GM20000 (cell line): ENCODE data around the gene ACAD10.

Source experiments
- DNase-seq: peaks from one replicate; pipeline ENCODE4 v3.0.0; 2012; ENCODE audit warnings: low spot score
- TF ChIP-seq, protein P1 (sequence below): IDR thresholded peaks from 2 replicates; pipeline ENCODE4 v1.5.1; 2012; ENCODE audit warnings: mild to moderate bottlenecking, control low read depth; ENCODE audit errors: extremely low read depth, missing control alignments

ACAD10 gene

DNA sequence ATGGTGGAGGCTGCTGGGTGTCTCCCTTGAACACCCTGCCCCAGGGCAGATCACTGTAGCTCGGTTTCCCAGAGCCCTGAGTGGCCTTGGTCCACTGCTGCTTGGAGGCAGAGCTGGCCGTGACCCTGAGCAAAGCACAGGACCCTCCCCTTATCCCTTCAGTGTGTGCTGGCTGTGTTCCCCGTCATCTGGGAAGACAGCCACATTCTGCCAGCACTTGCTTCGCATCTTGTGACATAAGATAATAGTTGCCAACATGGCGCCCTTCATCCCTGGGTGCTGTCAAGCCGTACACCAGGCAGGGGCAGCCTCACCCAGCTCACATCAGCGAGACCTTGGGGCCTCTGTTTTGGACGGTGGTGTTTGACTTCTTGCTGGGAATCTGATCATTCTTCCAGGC, 68.8 kb downstream of the ACAD10 start:
- TF ChIP-seq, protein P1, sequence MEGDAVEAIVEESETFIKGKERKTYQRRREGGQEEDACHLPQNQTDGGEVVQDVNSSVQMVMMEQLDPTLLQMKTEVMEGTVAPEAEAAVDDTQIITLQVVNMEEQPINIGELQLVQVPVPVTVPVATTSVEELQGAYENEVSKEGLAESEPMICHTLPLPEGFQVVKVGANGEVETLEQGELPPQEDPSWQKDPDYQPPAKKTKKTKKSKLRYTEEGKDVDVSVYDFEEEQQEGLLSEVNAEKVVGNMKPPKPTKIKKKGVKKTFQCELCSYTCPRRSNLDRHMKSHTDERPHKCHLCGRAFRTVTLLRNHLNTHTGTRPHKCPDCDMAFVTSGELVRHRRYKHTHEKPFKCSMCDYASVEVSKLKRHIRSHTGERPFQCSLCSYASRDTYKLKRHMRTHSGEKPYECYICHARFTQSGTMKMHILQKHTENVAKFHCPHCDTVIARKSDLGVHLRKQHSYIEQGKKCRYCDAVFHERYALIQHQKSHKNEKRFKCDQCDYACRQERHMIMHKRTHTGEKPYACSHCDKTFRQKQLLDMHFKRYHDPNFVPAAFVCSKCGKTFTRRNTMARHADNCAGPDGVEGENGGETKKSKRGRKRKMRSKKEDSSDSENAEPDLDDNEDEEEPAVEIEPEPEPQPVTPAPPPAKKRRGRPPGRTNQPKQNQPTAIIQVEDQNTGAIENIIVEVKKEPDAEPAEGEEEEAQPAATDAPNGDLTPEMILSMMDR, result no peak
- DNase-seq, result no peak

- TF ChIP-seq, protein P1, result no peak
- DNase-seq, result no peak
These were observed 70.3 kb downstream of the ACAD10 start for GRCh38 chr12:111756196-111756595.

- no peak for DNase-seq
- TF ChIP-seq, protein P1, result no peak
These were observed 70.8 kb downstream of the ACAD10 start for GRCh38 chr12:111756681-111757080.

DNA sequence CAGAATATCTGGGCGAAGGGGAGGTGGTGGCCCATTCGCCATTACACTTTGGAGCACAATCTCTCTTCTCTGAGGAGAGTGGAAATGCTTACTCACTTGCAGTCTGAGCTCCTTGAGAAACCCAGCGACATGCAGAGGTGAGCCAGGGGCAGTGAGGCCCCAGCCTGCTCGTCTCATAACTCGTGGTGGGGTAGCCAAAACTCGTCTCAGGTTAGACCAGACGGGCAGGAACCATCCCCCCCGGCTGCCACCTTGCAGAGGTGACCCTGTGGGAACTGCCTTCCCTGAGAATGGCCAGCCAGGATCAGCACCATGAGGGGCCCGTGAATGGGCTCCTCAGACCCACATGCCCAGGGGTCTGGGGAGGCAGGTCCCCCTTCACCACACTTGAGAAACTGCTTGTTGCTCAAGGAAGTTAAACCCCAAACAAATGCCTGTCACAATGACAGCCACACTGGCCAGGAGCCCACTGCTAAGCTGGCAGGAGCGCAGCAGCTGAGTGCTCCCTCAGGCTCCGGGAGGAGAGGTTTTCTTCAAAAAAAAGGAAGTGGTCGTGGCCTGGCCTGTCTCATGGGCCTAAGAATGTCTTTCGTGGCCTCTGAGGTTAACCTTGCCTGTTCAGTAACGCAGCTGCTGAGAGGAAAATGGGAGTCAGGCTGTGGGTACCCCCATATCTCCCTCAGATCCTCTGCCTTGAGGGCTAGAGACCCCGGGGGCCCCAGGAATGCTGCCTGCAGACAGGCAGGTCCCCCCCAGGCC, 71.7 kb downstream of the ACAD10 start:
- TF ChIP-seq, protein P1, result no peak
- peak; percentile 63 for DNase-seq

DNA sequence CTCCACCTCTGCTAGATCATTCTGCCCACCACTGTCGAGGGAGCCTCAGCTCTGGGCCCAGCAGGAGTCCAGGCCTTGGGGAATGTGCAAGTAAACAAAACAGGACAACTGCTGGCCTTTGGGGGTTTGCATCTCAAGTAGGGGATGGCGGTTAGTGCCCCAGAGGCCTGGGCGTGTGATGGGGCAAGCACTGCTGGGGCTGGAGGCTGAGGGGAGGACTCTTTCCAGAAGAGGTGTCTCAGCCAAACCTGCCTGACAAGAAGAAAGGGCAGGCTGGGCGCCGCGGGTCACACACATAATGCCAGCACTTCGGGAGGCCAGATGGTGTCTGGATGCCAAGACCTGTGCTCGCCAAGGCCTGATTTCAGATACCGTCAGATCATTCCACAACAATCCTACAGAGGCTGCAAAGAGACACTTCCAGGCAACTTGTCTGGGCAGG, 72.3 kb downstream of the ACAD10 start:
- TF ChIP-seq, protein P1, result no peak
- DNase-seq, result no peak

DNA sequence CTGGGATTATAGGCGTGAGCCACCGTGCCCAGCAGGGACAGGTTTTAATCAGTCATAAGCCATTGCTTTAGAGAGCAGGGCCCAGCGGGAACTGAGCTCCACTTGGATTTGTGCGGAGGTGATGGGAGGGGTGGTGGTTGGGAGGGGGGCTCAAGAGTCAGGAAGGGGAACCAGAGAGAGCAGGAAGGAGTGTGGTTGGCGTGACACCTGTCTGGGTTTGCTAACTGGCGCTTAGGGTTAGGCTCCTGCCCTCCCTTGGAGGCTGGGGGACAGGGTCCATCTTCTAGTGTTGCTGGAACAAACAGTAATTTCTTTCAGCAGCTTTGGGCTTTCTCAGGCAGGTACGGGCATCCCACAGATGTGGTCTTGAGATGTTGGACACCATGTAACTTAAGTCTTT, 73.4 kb downstream of the ACAD10 start:
- DNase-seq, result no peak
- TF ChIP-seq, protein P1, result no peak

DNA sequence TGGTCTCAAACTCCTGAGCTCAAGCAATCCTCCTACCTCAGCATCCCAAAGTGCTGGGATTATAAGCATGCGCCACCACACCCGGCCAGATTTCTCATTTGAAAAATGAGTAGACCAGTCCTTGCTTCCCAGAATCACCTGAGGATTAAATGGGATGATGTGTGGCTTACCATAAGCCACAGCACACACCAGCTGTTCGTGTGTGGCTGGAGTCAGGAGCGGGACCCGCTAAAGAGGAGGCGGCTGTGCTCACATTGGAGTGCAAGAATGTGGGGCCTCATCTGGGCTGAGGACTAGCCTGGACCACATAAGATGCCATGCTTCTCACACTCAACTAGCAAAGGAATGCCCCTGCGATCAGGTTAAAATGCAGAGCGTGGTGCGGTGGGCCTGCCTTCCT, 74.1 kb downstream of the ACAD10 start:
- DNase-seq, result no peak

More for the DNA sequence above, 74.1 kb downstream of the ACAD10 start:
- TF ChIP-seq, protein P1, result no peak
